ENCODE results near the gene AS3MT.

The AS3MT gene

GRCh38 chr10:102931643-102932042 lies 62.4 kb downstream of the AS3MT start:
- Histone ChIP-seq H3K4me1 (ENCODE audit: control insufficient read depth, insufficient read depth, low read length, poor library complexity, severe bottlenecking) (peaks cover 8% of the 10 kb centered on the region), H3K27ac (ENCODE audit: insufficient read depth, low read length, poor library complexity, severe bottlenecking) (no peak overlapping the region), H3K4me3 (ENCODE audit: insufficient read depth, low read depth, low read length, poor library complexity, severe bottlenecking) (no peak overlapping the region), H3K36me3 (ENCODE audit: control insufficient read depth, insufficient read depth, low read length) (no peaks in the 10 kb centered on the region), H3K9me3 (ENCODE audit: control insufficient read depth, low read length) (no peaks in the 10 kb centered on the region), H3K27me3 (replicated peaks; ENCODE audit: control insufficient read depth, insufficient read depth, low read length, poor library complexity, severe bottlenecking) (no peaks in the 10 kb centered on the region)
- DNase-seq, result no peak

- H3K9me3 ChIP-seq (ENCODE audit: control insufficient read depth, low read length), result no peaks in the 10 kb centered on the region
- no peaks in the 10 kb centered on the region for H3K36me3 ChIP-seq (ENCODE audit: control insufficient read depth, insufficient read depth, low read length)
- DNase-seq, result no peak
- H3K4me3 ChIP-seq (ENCODE audit: insufficient read depth, low read depth, low read length, poor library complexity, severe bottlenecking), result no peak overlapping the region
- H3K27me3 ChIP-seq (replicated peaks; ENCODE audit: control insufficient read depth, insufficient read depth, low read length, poor library complexity, severe bottlenecking), result no peaks in the 10 kb centered on the region
- H3K27ac ChIP-seq (ENCODE audit: insufficient read depth, low read length, poor library complexity, severe bottlenecking), result no peak overlapping the region
- H3K4me1 ChIP-seq (ENCODE audit: control insufficient read depth, insufficient read depth, low read length, poor library complexity, severe bottlenecking), result peaks cover 9% of the 10 kb centered on the region
Measured at GRCh38 chr10:102935505-102935904, 66.2 kb downstream of the AS3MT start.

- no peaks in the 10 kb centered on the region for H3K36me3 ChIP-seq (ENCODE audit: control insufficient read depth, insufficient read depth, low read length)
- H3K4me1 ChIP-seq (ENCODE audit: control insufficient read depth, insufficient read depth, low read length, poor library complexity, severe bottlenecking), result peaks cover 9% of the 10 kb centered on the region
- H3K27me3 ChIP-seq (replicated peaks; ENCODE audit: control insufficient read depth, insufficient read depth, low read length, poor library complexity, severe bottlenecking), result no peaks in the 10 kb centered on the region
- H3K9me3 ChIP-seq (ENCODE audit: control insufficient read depth, low read length), result no peaks in the 10 kb centered on the region
- H3K4me3 ChIP-seq (ENCODE audit: insufficient read depth, low read depth, low read length, poor library complexity, severe bottlenecking), result no peak overlapping the region
- no peak for DNase-seq
- no peak overlapping the region for H3K27ac ChIP-seq (ENCODE audit: insufficient read depth, low read length, poor library complexity, severe bottlenecking)
Measured at GRCh38 chr10:102935939-102936605, 66.8 kb downstream of the AS3MT start.

GRCh38 chr10:102941401-102941800 lies 72.1 kb downstream of the AS3MT start:
- Histone ChIP-seq H3K4me3 (ENCODE audit: insufficient read depth, low read depth, low read length, poor library complexity, severe bottlenecking) (no peak overlapping the region), H3K4me1 (ENCODE audit: control insufficient read depth, insufficient read depth, low read length, poor library complexity, severe bottlenecking) (peaks cover 3% of the 10 kb centered on the region), H3K36me3 (ENCODE audit: control insufficient read depth, insufficient read depth, low read length) (no peaks in the 10 kb centered on the region), H3K9me3 (ENCODE audit: control insufficient read depth, low read length) (no peaks in the 10 kb centered on the region), H3K27me3 (replicated peaks; ENCODE audit: control insufficient read depth, insufficient read depth, low read length, poor library complexity, severe bottlenecking) (no peaks in the 10 kb centered on the region), H3K27ac (ENCODE audit: insufficient read depth, low read length, poor library complexity, severe bottlenecking) (no peak overlapping the region)
- no peak for DNase-seq

- no peaks in the 10 kb centered on the region for H3K36me3 ChIP-seq (ENCODE audit: control insufficient read depth, insufficient read depth, low read length)
- no peak overlapping the region for H3K27ac ChIP-seq (ENCODE audit: insufficient read depth, low read length, poor library complexity, severe bottlenecking)
- no peaks in the 10 kb centered on the region for H3K27me3 ChIP-seq (replicated peaks; ENCODE audit: control insufficient read depth, insufficient read depth, low read length, poor library complexity, severe bottlenecking)
- no peak overlapping the region for H3K4me3 ChIP-seq (ENCODE audit: insufficient read depth, low read depth, low read length, poor library complexity, severe bottlenecking)
- H3K9me3 ChIP-seq (ENCODE audit: control insufficient read depth, low read length), result no peaks in the 10 kb centered on the region
- no peak for DNase-seq
- no peaks in the 10 kb centered on the region for H3K4me1 ChIP-seq (ENCODE audit: control insufficient read depth, insufficient read depth, low read length, poor library complexity, severe bottlenecking)
Measured at GRCh38 chr10:102945449-102945848, 76.2 kb downstream of the AS3MT start.

- H3K27me3 ChIP-seq (replicated peaks; ENCODE audit: control insufficient read depth, insufficient read depth, low read length, poor library complexity, severe bottlenecking), result no peaks in the 10 kb centered on the region
- no peak overlapping the region for H3K4me3 ChIP-seq (ENCODE audit: insufficient read depth, low read depth, low read length, poor library complexity, severe bottlenecking)
- H3K9me3 ChIP-seq (ENCODE audit: control insufficient read depth, low read length), result no peaks in the 10 kb centered on the region
- H3K27ac ChIP-seq (ENCODE audit: insufficient read depth, low read length, poor library complexity, severe bottlenecking), result no peak overlapping the region
- no peaks in the 10 kb centered on the region for H3K4me1 ChIP-seq (ENCODE audit: control insufficient read depth, insufficient read depth, low read length, poor library complexity, severe bottlenecking)
- DNase-seq, result no peak
- no peaks in the 10 kb centered on the region for H3K36me3 ChIP-seq (ENCODE audit: control insufficient read depth, insufficient read depth, low read length)
Measured at GRCh38 chr10:102945962-102946361, 76.7 kb downstream of the AS3MT start.

GRCh38 chr10:102946992-102947391 lies 77.7 kb downstream of the AS3MT start:
- no peaks in the 10 kb centered on the region for H3K27me3 ChIP-seq (replicated peaks; ENCODE audit: control insufficient read depth, insufficient read depth, low read length, poor library complexity, severe bottlenecking)
- no peaks in the 10 kb centered on the region for H3K36me3 ChIP-seq (ENCODE audit: control insufficient read depth, insufficient read depth, low read length)
- no peak for DNase-seq
- no peak overlapping the region for H3K4me3 ChIP-seq (ENCODE audit: insufficient read depth, low read depth, low read length, poor library complexity, severe bottlenecking)
- H3K27ac ChIP-seq (ENCODE audit: insufficient read depth, low read length, poor library complexity, severe bottlenecking), result no peak overlapping the region
- no peaks in the 10 kb centered on the region for H3K9me3 ChIP-seq (ENCODE audit: control insufficient read depth, low read length)
- no peaks in the 10 kb centered on the region for H3K4me1 ChIP-seq (ENCODE audit: control insufficient read depth, insufficient read depth, low read length, poor library complexity, severe bottlenecking)

- H3K27me3 ChIP-seq (replicated peaks; ENCODE audit: control insufficient read depth, insufficient read depth, low read length, poor library complexity, severe bottlenecking), result no peaks in the 10 kb centered on the region
- no peak overlapping the region for H3K27ac ChIP-seq (ENCODE audit: insufficient read depth, low read length, poor library complexity, severe bottlenecking)
- H3K9me3 ChIP-seq (ENCODE audit: control insufficient read depth, low read length), result no peaks in the 10 kb centered on the region
- H3K4me3 ChIP-seq (ENCODE audit: insufficient read depth, low read depth, low read length, poor library complexity, severe bottlenecking), result no peak overlapping the region
- no peaks in the 10 kb centered on the region for H3K4me1 ChIP-seq (ENCODE audit: control insufficient read depth, insufficient read depth, low read length, poor library complexity, severe bottlenecking)
- DNase-seq, result no peak
- no peaks in the 10 kb centered on the region for H3K36me3 ChIP-seq (ENCODE audit: control insufficient read depth, insufficient read depth, low read length)
Measured at GRCh38 chr10:102948176-102948575, 78.9 kb downstream of the AS3MT start.

GRCh38 chr10:102948786-102949185 lies 79.5 kb downstream of the AS3MT start:
- Histone ChIP-seq H3K4me1 (ENCODE audit: control insufficient read depth, insufficient read depth, low read length, poor library complexity, severe bottlenecking) (no peaks in the 10 kb centered on the region), H3K4me3 (ENCODE audit: insufficient read depth, low read depth, low read length, poor library complexity, severe bottlenecking) (no peak overlapping the region), H3K27me3 (replicated peaks; ENCODE audit: control insufficient read depth, insufficient read depth, low read length, poor library complexity, severe bottlenecking) (no peaks in the 10 kb centered on the region), H3K27ac (ENCODE audit: insufficient read depth, low read length, poor library complexity, severe bottlenecking) (no peak overlapping the region), H3K9me3 (ENCODE audit: control insufficient read depth, low read length) (no peaks in the 10 kb centered on the region), H3K36me3 (ENCODE audit: control insufficient read depth, insufficient read depth, low read length) (no peaks in the 10 kb centered on the region)
- DNase-seq, result no peak

- Histone ChIP-seq H3K9me3 (ENCODE audit: control insufficient read depth, low read length) (no peaks in the 10 kb centered on the region), H3K27me3 (replicated peaks; ENCODE audit: control insufficient read depth, insufficient read depth, low read length, poor library complexity, severe bottlenecking) (no peaks in the 10 kb centered on the region), H3K36me3 (ENCODE audit: control insufficient read depth, insufficient read depth, low read length) (no peaks in the 10 kb centered on the region), H3K4me3 (ENCODE audit: insufficient read depth, low read depth, low read length, poor library complexity, severe bottlenecking) (no peak overlapping the region), H3K4me1 (ENCODE audit: control insufficient read depth, insufficient read depth, low read length, poor library complexity, severe bottlenecking) (no peaks in the 10 kb centered on the region), H3K27ac (ENCODE audit: insufficient read depth, low read length, poor library complexity, severe bottlenecking) (no peak overlapping the region)
- DNase-seq, result no peak
Measured at GRCh38 chr10:102949916-102950315, 80.6 kb downstream of the AS3MT start.

Data from effector memory CD4-positive, alpha-beta T cell (primary cell).